ENCODE measurements around the gene PAMR1.

The PAMR1 gene

DNA sequence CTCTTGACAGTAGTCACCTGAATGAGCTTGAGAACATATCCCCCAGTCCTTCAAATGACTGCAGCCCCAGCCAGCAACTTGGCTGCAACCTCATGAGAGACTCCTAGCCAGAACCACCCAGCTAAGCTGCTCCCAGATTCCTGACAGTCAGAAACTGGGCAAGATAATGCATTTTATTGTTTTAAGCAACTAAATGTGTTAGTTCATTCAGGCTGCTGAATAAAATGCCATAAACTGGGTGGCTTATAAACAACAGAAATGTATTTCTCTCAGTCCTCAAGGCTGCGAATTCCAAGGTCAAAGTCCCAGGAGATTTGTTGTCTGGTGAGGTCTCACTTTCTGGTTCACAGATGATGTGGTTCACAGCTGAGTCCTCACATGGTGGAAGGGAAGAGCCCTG is 5.8 kb upstream of the PAMR1 start:
- Histone ChIP-seq H3K4me3 (ENCODE audit: insufficient read depth, low read length, poor library complexity, severe bottlenecking) (no peak overlapping the region), H3K36me3 (ENCODE audit: low read length) (no peaks in the 10 kb centered on the region), H3K27me3 (ENCODE audit: low read length) (no peaks in the 10 kb centered on the region), H3K9me2 (replicated peaks; ENCODE audit: insufficient read depth, low read length) (no peaks in the 10 kb centered on the region), H2AFZ (ENCODE audit: low read depth, low read length, severe bottlenecking) (no peak overlapping the region), H3K79me2 (ENCODE audit: insufficient read depth, low read length) (no peaks in the 10 kb centered on the region), H3K9me3 (ENCODE audit: insufficient read depth, low read length) (no peaks in the 10 kb centered on the region), H4K20me1 (ENCODE audit: low read depth, low read length) (no peaks in the 10 kb centered on the region), H3K4me2 (ENCODE audit: low read depth, low read length, poor library complexity, severe bottlenecking) (no peak overlapping the region), H3F3A (ENCODE audit: insufficient read depth) (no peaks in the 10 kb centered on the region), H3K27ac (ENCODE audit: low read depth, low read length) (no peak overlapping the region), H3K9ac (ENCODE audit: low read length) (no peak overlapping the region)
- TF ChIP-seq, protein P1, sequence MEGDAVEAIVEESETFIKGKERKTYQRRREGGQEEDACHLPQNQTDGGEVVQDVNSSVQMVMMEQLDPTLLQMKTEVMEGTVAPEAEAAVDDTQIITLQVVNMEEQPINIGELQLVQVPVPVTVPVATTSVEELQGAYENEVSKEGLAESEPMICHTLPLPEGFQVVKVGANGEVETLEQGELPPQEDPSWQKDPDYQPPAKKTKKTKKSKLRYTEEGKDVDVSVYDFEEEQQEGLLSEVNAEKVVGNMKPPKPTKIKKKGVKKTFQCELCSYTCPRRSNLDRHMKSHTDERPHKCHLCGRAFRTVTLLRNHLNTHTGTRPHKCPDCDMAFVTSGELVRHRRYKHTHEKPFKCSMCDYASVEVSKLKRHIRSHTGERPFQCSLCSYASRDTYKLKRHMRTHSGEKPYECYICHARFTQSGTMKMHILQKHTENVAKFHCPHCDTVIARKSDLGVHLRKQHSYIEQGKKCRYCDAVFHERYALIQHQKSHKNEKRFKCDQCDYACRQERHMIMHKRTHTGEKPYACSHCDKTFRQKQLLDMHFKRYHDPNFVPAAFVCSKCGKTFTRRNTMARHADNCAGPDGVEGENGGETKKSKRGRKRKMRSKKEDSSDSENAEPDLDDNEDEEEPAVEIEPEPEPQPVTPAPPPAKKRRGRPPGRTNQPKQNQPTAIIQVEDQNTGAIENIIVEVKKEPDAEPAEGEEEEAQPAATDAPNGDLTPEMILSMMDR (IDR thresholded peaks at IDR 0.05; ENCODE audit: insufficient read depth, low read length, poor library complexity, severe bottlenecking), result no peak
- no peak for TF ChIP-seq EZH2phosphoT487 (conservative IDR thresholded peaks at IDR 0.05; ENCODE audit: low read length)

GRCh38 chr11:35529971-35530495 is 4.6 kb upstream of the PAMR1 start:
- Histone ChIP-seq H3K79me2 (ENCODE audit: insufficient read depth, low read length) (no peaks in the 10 kb centered on the region), H3K4me3 (ENCODE audit: insufficient read depth, low read length, poor library complexity, severe bottlenecking) (no peak overlapping the region), H3K9me2 (replicated peaks; ENCODE audit: insufficient read depth, low read length) (no peaks in the 10 kb centered on the region), H3K9ac (ENCODE audit: low read length) (no peak overlapping the region), H3K36me3 (ENCODE audit: low read length) (no peaks in the 10 kb centered on the region), H3K27ac (ENCODE audit: low read depth, low read length) (no peak overlapping the region), H2AFZ (ENCODE audit: low read depth, low read length, severe bottlenecking) (no peak overlapping the region), H3K4me2 (ENCODE audit: low read depth, low read length, poor library complexity, severe bottlenecking) (no peak overlapping the region), H3F3A (ENCODE audit: insufficient read depth) (no peaks in the 10 kb centered on the region), H4K20me1 (ENCODE audit: low read depth, low read length) (no peaks in the 10 kb centered on the region), H3K9me3 (ENCODE audit: insufficient read depth, low read length) (no peaks in the 10 kb centered on the region), H3K27me3 (ENCODE audit: low read length) (no peaks in the 10 kb centered on the region)
- TF ChIP-seq EZH2phosphoT487 (conservative IDR thresholded peaks at IDR 0.05; ENCODE audit: low read length), result no peak
- TF ChIP-seq, protein P1 (IDR thresholded peaks at IDR 0.05; ENCODE audit: insufficient read depth, low read length, poor library complexity, severe bottlenecking), result no peak

GRCh38 chr11:35526370-35526792 is 965 bp upstream of the PAMR1 start:
- no peak overlapping the region for H3K9ac ChIP-seq (ENCODE audit: low read length)

More at GRCh38 chr11:35526370-35526792, 965 bp upstream of the PAMR1 start:
- Histone ChIP-seq H3K79me2 (ENCODE audit: insufficient read depth, low read length) (no peaks in the 10 kb centered on the region), H3K27ac (ENCODE audit: low read depth, low read length) (no peak overlapping the region), H3K4me2 (ENCODE audit: low read depth, low read length, poor library complexity, severe bottlenecking) (no peak overlapping the region), H3K4me3 (ENCODE audit: insufficient read depth, low read length, poor library complexity, severe bottlenecking) (no peak overlapping the region), H3F3A (ENCODE audit: insufficient read depth) (no peaks in the 10 kb centered on the region), H3K9me3 (ENCODE audit: insufficient read depth, low read length) (no peaks in the 10 kb centered on the region), H2AFZ (ENCODE audit: low read depth, low read length, severe bottlenecking) (no peak overlapping the region), H3K27me3 (ENCODE audit: low read length) (no peaks in the 10 kb centered on the region), H3K36me3 (ENCODE audit: low read length) (no peaks in the 10 kb centered on the region), H3K9me2 (replicated peaks; ENCODE audit: insufficient read depth, low read length) (no peaks in the 10 kb centered on the region), H4K20me1 (ENCODE audit: low read depth, low read length) (no peaks in the 10 kb centered on the region)
- TF ChIP-seq EZH2phosphoT487 (conservative IDR thresholded peaks at IDR 0.05; ENCODE audit: low read length), result no peak
- TF ChIP-seq, protein P1 (IDR thresholded peaks at IDR 0.05; ENCODE audit: insufficient read depth, low read length, poor library complexity, severe bottlenecking), result no peak

Data from SU-DHL-6 (cell line).